Smooth muscle cell (in vitro differentiated cells): Measurements from ENCODE around the gene CLSTN3. TPM values are rescaled to one million over a fixed set of nuclear protein-coding genes. Genes with fewer than 3 reads are reported as not detected.

Experiments used
- DNase-seq: peaks from one replicate; lab custom pipeline; 2025; ENCODE audit not compliant: unreplicated experiment; lab: John Stamatoyannopoulos, UW
- H2AFZ ChIP-seq: fragments of 200-600 bp; sonication (generic); 2 replicates; pipeline ENCODE4 v1.6.0; 2016; ENCODE audit warnings: antibody characterized with exemption, low read depth, mild to moderate bottlenecking
- H3F3A ChIP-seq: fragments of 200-600 bp; sonication (generic); 2 replicates; pipeline ENCODE4 v1.6.0; 2017; ENCODE audit warnings: antibody characterized with exemption, low read depth
- H3K27ac ChIP-seq: fragments of 200-600 bp; sonication (generic); 2 replicates; pipeline ENCODE4 v1.5.1; 2016; ENCODE audit warnings: low read depth, mild to moderate bottlenecking
- H3K27me3 ChIP-seq: fragments of 200-600 bp; sonication (generic); 2 replicates; pipeline ENCODE4 v1.6.1; 2016; ENCODE audit warnings: low read depth, mild to moderate bottlenecking
- H3K36me3 ChIP-seq: fragments of 200-600 bp; sonication (generic); 2 replicates; pipeline ENCODE4 v1.5.1; 2016; ENCODE audit warnings: low read depth
- H3K4me1 ChIP-seq: fragments of 200-600 bp; sonication (generic); 2 replicates; pipeline ENCODE4 v1.5.1; 2016; ENCODE audit warnings: low read depth
- H3K4me2 ChIP-seq: fragments of 200-600 bp; sonication (generic); 2 replicates; pipeline ENCODE4 v1.6.0; 2016; ENCODE audit warnings: mild to moderate bottlenecking
- H3K4me3 ChIP-seq: fragments of 200-600 bp; sonication (generic); 2 replicates; pipeline ENCODE4 v1.5.1; 2016; ENCODE audit warnings: mild to moderate bottlenecking
- H3K79me2 ChIP-seq: fragments of 200-600 bp; sonication (generic); 2 replicates; pipeline ENCODE4 v1.6.0; 2016; ENCODE audit warnings: low read depth, mild to moderate bottlenecking
- H3K9ac ChIP-seq: fragments of 200-600 bp; sonication (generic); 2 replicates; pipeline ENCODE4 v1.6.0; 2016; ENCODE audit warnings: low read depth
- H3K9me3 ChIP-seq: fragments of 200-600 bp; sonication (generic); replicated peaks from 2 replicates; pipeline ENCODE4 v1.5.1; 2016; ENCODE audit warnings: low read depth
- H4K20me1 ChIP-seq: fragments of 200-600 bp; sonication (generic); 2 replicates; pipeline ENCODE4 v1.6.0; 2016; ENCODE audit warnings: low read depth
- WGBS: methylation state at CpG from one replicate; pipeline ENCODE4 v1.1.7; 2016; ENCODE audit warnings: low lambda C conversion rate; 5-methylcytosine and 5-hydroxymethylcytosine counted together
- polyA plus RNA-seq: library from polyadenylated mRNA; unstranded; fragments of >200 nt; fragmentation: Nextera tagmentation; extraction: Ambion mirVana; gene quantifications from 2 replicates; pipeline ENCODE4 v1.2.1, GENCODE V29; 2016
- total RNA-seq: library from RNA; depleted of rRNA; stranded (reverse); fragments of >200 nt; gene quantifications from 2 replicates; pipeline ENCODE4 v1.2.3, GENCODE V29; 2014
- TF ChIP-seq, protein P1 (sequence below): fragments of 200-600 bp; sonication (generic); IDR thresholded peaks from 2 replicates; pipeline ENCODE4 v1.5.1; 2017; ENCODE audit warnings: borderline replicate concordance, mild to moderate bottlenecking, antibody characterized with exemption; ENCODE audit not compliant: insufficient read depth, poor library complexity, severe bottlenecking

CLSTN3 gene
- total and polyA plus RNA-seq, 2 experiments from 2014 or later, result 12.4 to 51.0 TPM

DNA sequence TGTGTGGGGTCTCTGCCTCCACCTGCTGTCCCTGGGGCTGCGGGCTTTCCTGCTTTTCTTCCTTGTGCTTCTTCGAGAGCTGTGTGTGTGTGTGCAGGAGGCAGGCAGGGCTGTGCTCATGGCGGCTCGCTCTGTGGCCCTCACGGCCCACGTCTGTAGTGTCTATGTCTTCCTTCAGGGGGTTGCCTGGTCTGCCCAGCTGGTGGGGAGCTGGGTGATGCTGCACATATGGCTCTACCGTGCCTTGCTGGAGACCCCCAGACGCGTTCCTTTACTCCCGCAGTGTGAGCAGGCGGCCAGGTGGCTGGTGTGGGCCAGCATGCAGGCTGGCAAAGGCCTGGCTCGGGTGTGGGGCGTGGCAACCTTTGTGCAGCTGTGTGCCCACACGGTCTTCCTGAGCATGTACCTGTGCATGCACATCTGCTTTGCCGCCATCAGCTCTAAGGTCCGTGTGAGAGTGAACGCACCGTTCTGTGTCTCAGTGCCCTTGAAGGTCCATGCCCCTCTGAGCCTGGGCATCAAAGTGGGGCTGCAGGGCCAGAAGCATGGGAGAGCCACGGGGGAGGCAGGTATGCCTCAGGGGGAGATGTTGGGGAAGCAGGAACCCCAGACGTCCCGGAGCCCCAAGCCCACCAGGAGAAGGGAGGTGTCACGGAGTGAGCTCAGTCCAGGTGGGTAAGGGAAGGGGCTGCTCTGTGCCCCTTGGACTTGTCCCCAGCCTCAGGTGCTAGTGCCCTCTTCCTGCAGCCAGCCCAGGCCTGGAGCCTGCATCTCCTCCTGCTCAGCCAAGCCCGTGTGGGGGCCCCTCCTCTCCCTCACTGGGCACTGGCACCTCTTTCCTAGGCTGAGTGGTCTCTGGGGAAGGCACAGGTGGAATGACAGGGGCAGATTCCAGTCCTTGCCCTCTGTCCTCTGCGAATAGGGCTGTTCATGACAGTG, 26.4 kb downstream of the CLSTN3 start:
- DNase-seq, result no peak
- 93% methylated on average over 23 of the region's 24 CpGs for WGBS
- no peaks in the 10 kb centered on the region for H3K36me3 ChIP-seq

GRCh38 chr12:7157391-7157790, 27.2 kb downstream of the CLSTN3 start:
- Histone ChIP-seq H2AFZ (no peak overlapping the region), H3K27ac (no peak overlapping the region), H3K9ac (no peak overlapping the region), H3K4me3 (no peak overlapping the region), H3K79me2 (no peaks in the 10 kb centered on the region), H3K9me3 (no peaks in the 10 kb centered on the region), H3K36me3 (no peaks in the 10 kb centered on the region), H3K4me2 (no peak overlapping the region), H3F3A (no peaks in the 10 kb centered on the region), H3K4me1 (no peaks in the 10 kb centered on the region), H4K20me1 (no peaks in the 10 kb centered on the region), H3K27me3 (no peaks in the 10 kb centered on the region)
- WGBS, result 95% methylated on average over 17 of the region's 17 CpGs
- DNase-seq, result no peak
- TF ChIP-seq, protein P1, sequence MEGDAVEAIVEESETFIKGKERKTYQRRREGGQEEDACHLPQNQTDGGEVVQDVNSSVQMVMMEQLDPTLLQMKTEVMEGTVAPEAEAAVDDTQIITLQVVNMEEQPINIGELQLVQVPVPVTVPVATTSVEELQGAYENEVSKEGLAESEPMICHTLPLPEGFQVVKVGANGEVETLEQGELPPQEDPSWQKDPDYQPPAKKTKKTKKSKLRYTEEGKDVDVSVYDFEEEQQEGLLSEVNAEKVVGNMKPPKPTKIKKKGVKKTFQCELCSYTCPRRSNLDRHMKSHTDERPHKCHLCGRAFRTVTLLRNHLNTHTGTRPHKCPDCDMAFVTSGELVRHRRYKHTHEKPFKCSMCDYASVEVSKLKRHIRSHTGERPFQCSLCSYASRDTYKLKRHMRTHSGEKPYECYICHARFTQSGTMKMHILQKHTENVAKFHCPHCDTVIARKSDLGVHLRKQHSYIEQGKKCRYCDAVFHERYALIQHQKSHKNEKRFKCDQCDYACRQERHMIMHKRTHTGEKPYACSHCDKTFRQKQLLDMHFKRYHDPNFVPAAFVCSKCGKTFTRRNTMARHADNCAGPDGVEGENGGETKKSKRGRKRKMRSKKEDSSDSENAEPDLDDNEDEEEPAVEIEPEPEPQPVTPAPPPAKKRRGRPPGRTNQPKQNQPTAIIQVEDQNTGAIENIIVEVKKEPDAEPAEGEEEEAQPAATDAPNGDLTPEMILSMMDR, result no peak

More for the DNA sequence above, 26.4 kb downstream of the CLSTN3 start:
- no peak overlapping the region for H3K4me2 ChIP-seq
- H3K4me3 ChIP-seq, result no peak overlapping the region
- no peaks in the 10 kb centered on the region for H3K79me2 ChIP-seq
- no peak overlapping the region for H3K27ac ChIP-seq
- TF ChIP-seq, protein P1, result no peak
- H3K27me3 ChIP-seq, result no peaks in the 10 kb centered on the region
- H3K9me3 ChIP-seq, result no peaks in the 10 kb centered on the region
- H4K20me1 ChIP-seq, result no peaks in the 10 kb centered on the region
- no peak overlapping the region for H2AFZ ChIP-seq
- H3K9ac ChIP-seq, result no peak overlapping the region
- no peaks in the 10 kb centered on the region for H3F3A ChIP-seq
- no peaks in the 10 kb centered on the region for H3K4me1 ChIP-seq

- H3K4me2 ChIP-seq, result no peak overlapping the region
- no peaks in the 10 kb centered on the region for H3K36me3 ChIP-seq
- H4K20me1 ChIP-seq, result no peaks in the 10 kb centered on the region
- H3K79me2 ChIP-seq, result no peaks in the 10 kb centered on the region
- H3K27ac ChIP-seq, result no peak overlapping the region
- no peak overlapping the region for H3K9ac ChIP-seq
- no peak for DNase-seq
- peaks cover 10% of the 10 kb centered on the region for H3K27me3 ChIP-seq
- TF ChIP-seq, protein P1, result no peak
- H3F3A ChIP-seq, result no peaks in the 10 kb centered on the region
- no peaks in the 10 kb centered on the region for H3K9me3 ChIP-seq
- 99% methylated on average over 8 of the region's 10 CpGs for WGBS
- H3K4me3 ChIP-seq, result no peak overlapping the region
- no peak overlapping the region for H2AFZ ChIP-seq
- no peaks in the 10 kb centered on the region for H3K4me1 ChIP-seq
Measured at GRCh38 chr12:7158781-7159609, 28.8 kb downstream of the CLSTN3 start.
